HepG2 (cell line): ENCODE data around the gene SBK1. TPM values are rescaled to one million over a fixed set of nuclear protein-coding genes. Genes with fewer than 3 reads are reported as not detected.

ENCODE experiments used
- CTCF ChIP-seq: sonication (generic); formaldehyde crosslinking; IDR thresholded peaks from 2 replicates; pipeline ENCODE4 v1.5.0; 2020; ENCODE audit warnings: mild to moderate bottlenecking, missing genetic modification reagents, moderate library complexity
- DMAP1 ChIP-seq: IDR thresholded peaks from 2 replicates; pipeline ENCODE4 v1.6.1; 2016
- EP300 ChIP-seq, 3 experiments: sonication (generic) in 1 of 3; formaldehyde crosslinking in 1 of 3; IDR thresholded peaks; 2 replicates each; pipeline versions ENCODE4 v1.5.1 to v1.6.1; 2011 to 2020; ENCODE audit warnings: low read depth in 2 of 3, low read length in 2 of 3, borderline replicate concordance in 1 of 3, improper control_type of control experiment in 1 of 3, mild to moderate bottlenecking in 1 of 3, missing genetic modification reagents in 1 of 3, moderate library complexity in 1 of 3
- GLI4 ChIP-seq: sonication (generic); formaldehyde crosslinking; IDR thresholded peaks from 2 replicates; pipeline ENCODE4 v1.5.1; 2020; ENCODE audit warnings: missing genetic modification reagents, mild to moderate bottlenecking, moderate library complexity, borderline replicate concordance
- HNRNPL ChIP-seq: fragments of 200-400 bp; formaldehyde crosslinking; IDR thresholded peaks from 2 replicates; pipeline ENCODE4 v1.6.1; 2017; ENCODE audit warnings: mild to moderate bottlenecking, low read depth, low read length
- HOXA5 ChIP-seq: sonication (generic); formaldehyde crosslinking; IDR thresholded peaks from 2 replicates; pipeline ENCODE4 v1.4.0; 2020; ENCODE audit warnings: missing genetic modification reagents
- KIAA2018 ChIP-seq: sonication (generic); formaldehyde crosslinking; IDR thresholded peaks from 2 replicates; pipeline ENCODE4 v1.5.0; 2020; ENCODE audit warnings: mild to moderate bottlenecking, missing genetic modification reagents, borderline replicate concordance
- KLF13 ChIP-seq: sonication (generic); formaldehyde crosslinking; IDR thresholded peaks from 2 replicates; pipeline ENCODE4 v1.4.0; 2020; ENCODE audit warnings: mild to moderate bottlenecking, missing genetic modification reagents
- MTA1 ChIP-seq: sonication (generic); formaldehyde crosslinking; IDR thresholded peaks from 2 replicates; pipeline ENCODE4 v1.4.0; 2020; ENCODE audit warnings: missing genetic modification reagents, mild to moderate bottlenecking, borderline replicate concordance
- PCBP1 ChIP-seq: fragments of 200-400 bp; formaldehyde crosslinking; IDR thresholded peaks from 2 replicates; pipeline ENCODE4 v1.6.1; 2017; ENCODE audit warnings: mild to moderate bottlenecking, low read depth, low read length, borderline replicate concordance
- REL ChIP-seq: sonication (generic); formaldehyde crosslinking; conservative IDR thresholded peaks from 2 replicates; pipeline ENCODE4 v1.8.0; 2022; ENCODE audit warnings: mild to moderate bottlenecking, missing genetic modification reagents, moderate library complexity
- SMYD3 ChIP-seq: sonication (generic); formaldehyde crosslinking; IDR thresholded peaks from 2 replicates; pipeline ENCODE4 v1.8.1; 2023; ENCODE audit warnings: mild to moderate bottlenecking, missing genetic modification reagents
- SNAI1 ChIP-seq: sonication (generic); formaldehyde crosslinking; IDR thresholded peaks from 2 replicates; pipeline ENCODE4 v1.5.0; 2020; ENCODE audit warnings: mild to moderate bottlenecking, missing genetic modification reagents, borderline replicate concordance
- TAF1 ChIP-seq: sonication (generic); formaldehyde crosslinking; IDR thresholded peaks from 2 replicates; pipeline ENCODE4 v1.4.0; 2020; ENCODE audit warnings: missing genetic modification reagents
- ZNF281 ChIP-seq: sonication (generic); formaldehyde crosslinking; IDR thresholded peaks from 2 replicates; pipeline ENCODE4 v1.4.0; 2020; ENCODE audit warnings: missing genetic modification reagents, borderline replicate concordance
- ZNF850 ChIP-seq: sonication (generic); formaldehyde crosslinking; conservative IDR thresholded peaks from 2 replicates; pipeline ENCODE4 v1.9.0; 2021; ENCODE audit warnings: mild to moderate bottlenecking, missing genetic modification reagents
- polyA plus RNA-seq, 8 experiments: library from polyadenylated mRNA; depleted of rRNA in 3 of 8; stranded (reverse) in 7 of 8; unstranded in 1 of 8; fragments of >200 nt; fragmentation: Illumina TruSeq in 4 of 8; extraction: Trizol in 4 of 8; gene quantifications; 2 replicates each; pipeline versions ENCODE4 v1.2.1 to v1.2.3, GENCODE V29; 2011 to 2016; ENCODE audit warnings: low read depth in 4 of 8, missing spikeins in 1 of 8, mixed read lengths in 1 of 8; ENCODE audit not compliant: insufficient read depth in 1 of 8
- total RNA-seq, 5 experiments: library from RNA; depleted of rRNA; stranded (reverse); fragments of >200 nt; fragmentation: Illumina TruSeq; extraction: Trizol; gene quantifications; 2 replicates each; pipeline ENCODE4 v1.2.3, GENCODE V29; 2016; ENCODE audit warnings: low read depth in 1 of 5

The SBK1 gene
- total and polyA plus RNA-seq, 2 of the 13 experiments (the other 11 are each of a cell fraction or from before 2014, with no cell fraction given): 0.15 to 0.17 TPM

GRCh38 chr16:28326881-28327610 lies 34.7 kb downstream of the SBK1 start (continued):
- TF ChIP-seq HOXA5 (CRISPR knock-in tag) (peak; percentile 38; the same call in 1 of the 2 replicates), PCBP1 (no peak), KLF13 (CRISPR knock-in tag) (no peak), ZNF281 (CRISPR knock-in tag) (no peak), TAF1 (CRISPR knock-in tag) (0 out of 2 replicates have a peak, but pooled peaks have one; percentile 12), KIAA2018 (CRISPR knock-in tag) (no peak), EP300 (IDR thresholded peaks at IDR 0.05; ENCODE audit: low read depth in 2 of 2, low read length in 2 of 2) (no peak), EP300 (CRISPR knock-in tag; IDR thresholded peaks at IDR 0.05; ENCODE audit: borderline replicate concordance) (0 out of 2 replicates have a peak, but pooled peaks have one; percentile 19), MTA1 (CRISPR knock-in tag) (no peak), CTCF (peak; percentile 90), ZNF850 (CRISPR knock-in tag) (no peak), DMAP1 (CRISPR knock-in tag) (no peak), HNRNPL (no peak), GLI4 (CRISPR knock-in tag) (no peak), SMYD3 (no peak), SNAI1 (CRISPR knock-in tag) (no peak), REL (CRISPR knock-in tag) (no peak)
